Endothelial cell of umbilical vein (primary cell): ENCODE measurements around the gene MAP3K14.

Source experiments
- EZH2 ChIP-seq: IDR thresholded peaks from 2 replicates; pipeline ENCODE4 v1.6.1; 2012; ENCODE audit warnings: borderline replicate concordance, low read depth, mild to moderate bottlenecking, moderate library complexity, low read length, inconsistent platforms; ENCODE audit not compliant: severe bottlenecking
- TF ChIP-seq, protein P1 (sequence below), 2 donors: IDR thresholded peaks; 1 replicate in 1 of 2; 2 replicates in 1 of 2; pipeline ENCODE4 v1.5.1; 2011; ENCODE audit warnings: low read length in 2 of 2, mild to moderate bottlenecking in 2 of 2, moderate library complexity in 2 of 2, control low read depth in 1 of 2, inconsistent platforms in 1 of 2, low read depth in 1 of 2; ENCODE audit not compliant: insufficient read depth in 1 of 2; ENCODE audit errors: extremely low read depth in 1 of 2

GRCh38 chr17:45242029-45242414, 74.8 kb downstream of the MAP3K14 start:
- TF ChIP-seq, protein P1, sequence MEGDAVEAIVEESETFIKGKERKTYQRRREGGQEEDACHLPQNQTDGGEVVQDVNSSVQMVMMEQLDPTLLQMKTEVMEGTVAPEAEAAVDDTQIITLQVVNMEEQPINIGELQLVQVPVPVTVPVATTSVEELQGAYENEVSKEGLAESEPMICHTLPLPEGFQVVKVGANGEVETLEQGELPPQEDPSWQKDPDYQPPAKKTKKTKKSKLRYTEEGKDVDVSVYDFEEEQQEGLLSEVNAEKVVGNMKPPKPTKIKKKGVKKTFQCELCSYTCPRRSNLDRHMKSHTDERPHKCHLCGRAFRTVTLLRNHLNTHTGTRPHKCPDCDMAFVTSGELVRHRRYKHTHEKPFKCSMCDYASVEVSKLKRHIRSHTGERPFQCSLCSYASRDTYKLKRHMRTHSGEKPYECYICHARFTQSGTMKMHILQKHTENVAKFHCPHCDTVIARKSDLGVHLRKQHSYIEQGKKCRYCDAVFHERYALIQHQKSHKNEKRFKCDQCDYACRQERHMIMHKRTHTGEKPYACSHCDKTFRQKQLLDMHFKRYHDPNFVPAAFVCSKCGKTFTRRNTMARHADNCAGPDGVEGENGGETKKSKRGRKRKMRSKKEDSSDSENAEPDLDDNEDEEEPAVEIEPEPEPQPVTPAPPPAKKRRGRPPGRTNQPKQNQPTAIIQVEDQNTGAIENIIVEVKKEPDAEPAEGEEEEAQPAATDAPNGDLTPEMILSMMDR (IDR thresholded peaks at IDR 0.05; ENCODE audit: extremely low read depth in 1 of 2, insufficient read depth in 1 of 2, low read depth in 1 of 2, low read length in 2 of 2) = no peak
- TF ChIP-seq EZH2 = no peak
